Natural killer cell treated with Interleukin-12 subunit alpha and Interleukin-12 subunit beta and Interleukin-15 and Interleukin-18, amount 100 ng/mL, for 72 hours (primary cell): Measurements from ENCODE around the gene FMOD. TPM values are rescaled to one million over a fixed set of nuclear protein-coding genes. Genes with fewer than 3 reads are reported as not detected.

Experiments used
- ATAC-seq, 2 donors: fragments of 150-1000 bp; cut with Tn5 transposase in 1 of 2; sonication (Bioruptor Pico), chemical (Tn5 transposase) in 1 of 2; 2 replicates each; pipeline ENCODE4 v1.10.0; 2021
- DNase-seq: peaks from one replicate; pipeline ENCODE4 v3.0.0; 2022; ENCODE audit warnings: low spot score
- H3K27ac Mint-ChIP-seq, 2 donors: 1 replicate in 1 of 2; 2 replicates in 1 of 2; pipeline ENCODE4 v1.8.0; 2022; ENCODE audit warnings: mixed read lengths in 2 of 2, mild to moderate bottlenecking in 1 of 2, moderate library complexity in 1 of 2
- H3K27me3 Mint-ChIP-seq, 2 donors: 1 replicate in 1 of 2; 2 replicates in 1 of 2; pipeline ENCODE4 v1.8.0; 2022; ENCODE audit warnings: mixed read lengths in 2 of 2
- H3K36me3 Mint-ChIP-seq: one replicate; pipeline ENCODE4 v1.8.0; 2022; ENCODE audit warnings: mixed read lengths
- H3K4me1 Mint-ChIP-seq, 2 donors: 1 replicate in 1 of 2; 2 replicates in 1 of 2; pipeline ENCODE4 v1.8.0; 2022; ENCODE audit warnings: low read depth in 2 of 2, mixed read lengths in 2 of 2, mild to moderate bottlenecking in 1 of 2
- H3K4me3 Mint-ChIP-seq: one replicate; pipeline ENCODE4 v1.8.0; 2022; ENCODE audit warnings: mixed read lengths
- H3K9me3 Mint-ChIP-seq: 2 replicates; pipeline ENCODE4 v1.8.0; 2022; ENCODE audit warnings: mixed read lengths
- total RNA-seq, 2 donors: library from RNA; stranded (reverse); gene quantifications; one replicate each; pipeline ENCODE4 v1.2.3, GENCODE V29; 2022

Gene FMOD
- not detected for total RNA-seq

DNA sequence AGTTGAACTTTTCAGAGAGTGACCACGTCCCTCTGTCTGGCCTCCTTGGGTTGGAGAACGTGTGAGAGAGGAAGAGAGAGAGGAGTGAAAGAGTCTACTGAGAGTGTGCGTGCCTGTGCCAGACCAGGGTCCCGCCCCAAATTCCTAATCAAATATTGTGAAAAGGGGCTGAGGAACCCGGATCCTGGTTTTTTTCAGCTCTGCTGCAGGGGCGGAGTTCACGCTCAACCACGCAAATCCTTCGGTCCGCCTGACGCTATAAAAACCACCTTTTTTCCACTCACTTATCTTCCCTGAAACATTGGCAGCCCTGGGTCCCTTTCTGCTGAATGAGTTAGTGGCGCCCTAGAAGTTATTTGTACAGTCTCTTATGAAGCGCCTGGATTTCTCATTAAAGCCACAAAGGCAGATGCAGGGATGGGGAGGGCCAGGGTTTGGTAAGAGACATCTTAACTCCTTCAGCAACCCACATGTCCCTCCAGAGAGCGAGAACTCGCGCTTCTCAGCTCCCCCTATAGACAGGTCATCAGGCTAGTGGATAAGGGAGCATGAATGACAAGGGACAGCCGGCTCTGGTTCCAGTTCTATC lies at the start of gene FMOD:
Gene FMOD (minus strand): TSS at position 86 of the 589 bp plus-strand sequence. CDS start 2,852 bp downstream, outside the sequence.
- no peak for DNase-seq
- Mint-ChIP-seq H3K27me3 (peaks cover 44% of the 10 kb centered on the region in 2 donors), H3K9me3 (no peaks in the 10 kb centered on the region), H3K36me3 (no peaks in the 10 kb centered on the region), H3K27ac (peak within 1 kb of the TSS in 1 of 2 donors; percentile 31), H3K4me1 (peaks cover 6 to 11% of the 10 kb centered on the region in 2 donors), H3K4me3 (peak within 1 kb of the TSS; percentile 13)
- ATAC-seq, result no peak

DNA sequence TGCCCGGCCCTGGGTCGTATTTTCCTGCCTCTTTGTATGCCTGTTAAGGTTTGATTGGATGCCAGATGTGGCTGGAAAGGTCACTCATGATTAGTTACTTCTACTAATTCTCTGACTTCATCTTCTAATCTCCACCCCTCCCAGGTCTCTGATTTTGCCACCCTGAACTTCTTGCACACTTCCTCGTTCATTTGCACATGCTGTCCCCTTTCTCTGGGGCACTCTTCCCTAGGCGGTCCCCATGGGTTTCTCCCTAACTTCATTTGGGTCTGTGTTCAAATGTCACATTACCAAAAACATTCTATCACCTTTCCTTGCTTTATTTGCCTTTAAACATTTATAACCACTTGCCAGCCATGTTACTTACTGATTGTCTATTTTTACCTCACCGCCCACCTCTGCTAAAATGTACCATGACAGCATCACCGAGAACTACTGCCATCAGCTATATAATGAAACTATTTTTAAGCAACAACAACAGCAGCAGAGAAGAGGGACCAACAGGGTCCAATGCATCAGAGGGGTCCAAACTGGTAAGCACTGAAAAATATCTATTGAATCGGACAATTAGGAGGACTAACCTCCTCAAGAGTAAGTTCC lies 45.8 kb upstream of the FMOD start:
- H3K27me3 Mint-ChIP-seq, result peaks cover 32 to 52% of the 10 kb centered on the region in 2 donors
- H3K9me3 Mint-ChIP-seq, result no peaks in the 10 kb centered on the region
- no peaks in the 10 kb centered on the region for H3K4me1 Mint-ChIP-seq
- H3K36me3 Mint-ChIP-seq, result no peaks in the 10 kb centered on the region
- DNase-seq, result no peak
- H3K27ac Mint-ChIP-seq, result no peak overlapping the region
- no peak overlapping the region for H3K4me3 Mint-ChIP-seq
- no peak for ATAC-seq

DNA sequence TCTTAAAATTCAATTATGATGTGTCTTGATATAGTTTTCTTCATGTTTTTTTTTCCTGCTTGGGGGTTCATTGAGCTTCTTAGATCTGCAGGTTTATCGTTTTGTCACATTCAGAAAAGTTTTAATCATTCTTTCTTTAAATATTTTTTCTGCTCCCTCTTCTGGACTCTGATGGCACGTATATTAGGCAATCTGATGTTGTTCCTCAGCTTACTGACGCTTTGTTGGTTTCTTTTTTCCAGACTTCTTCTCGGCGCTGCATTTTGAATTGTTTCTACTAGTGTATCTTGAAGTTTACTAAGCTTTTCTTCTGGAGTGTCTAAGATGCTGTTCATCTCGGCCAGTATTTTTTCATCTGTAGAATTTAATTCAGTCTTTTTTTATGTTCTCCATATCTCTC lies 44.8 kb upstream of the FMOD start:
- no peak overlapping the region for H3K27ac Mint-ChIP-seq
- H3K27me3 Mint-ChIP-seq, result peaks cover 31 to 49% of the 10 kb centered on the region in 2 donors
- no peaks in the 10 kb centered on the region for H3K4me1 Mint-ChIP-seq
- ATAC-seq (no peak), DNase-seq (no peak)
- H3K36me3 Mint-ChIP-seq, result no peaks in the 10 kb centered on the region
- no peaks in the 10 kb centered on the region for H3K9me3 Mint-ChIP-seq
- H3K4me3 Mint-ChIP-seq, result no peak overlapping the region

DNA sequence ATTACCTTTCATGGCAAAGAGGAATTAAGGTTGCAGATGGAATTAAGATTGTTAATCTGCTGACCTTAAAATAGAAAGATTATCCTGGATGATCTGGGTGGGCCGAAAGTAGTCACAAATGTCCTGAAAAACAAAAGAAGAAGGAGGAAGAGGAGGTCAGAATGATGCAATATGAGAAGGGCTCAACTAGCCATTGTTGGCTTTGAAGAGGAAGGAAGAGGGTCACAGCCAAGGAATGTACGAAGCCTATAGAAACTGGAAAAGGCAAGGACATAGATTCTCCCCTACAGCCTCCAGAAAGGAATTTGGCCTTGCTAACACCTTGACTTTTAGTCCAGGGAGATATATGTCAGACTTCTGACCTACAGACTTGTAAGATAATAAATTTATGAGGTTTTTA lies 39.4 kb upstream of the FMOD start:
- no peak overlapping the region for H3K27ac Mint-ChIP-seq
- DNase-seq (no peak), ATAC-seq (no peak)
- no peaks in the 10 kb centered on the region for H3K4me1 Mint-ChIP-seq
- H3K27me3 Mint-ChIP-seq, result peaks cover 30 to 39% of the 10 kb centered on the region in 2 donors
- H3K4me3 Mint-ChIP-seq, result no peak overlapping the region
- no peaks in the 10 kb centered on the region for H3K9me3 Mint-ChIP-seq
- H3K36me3 Mint-ChIP-seq, result no peaks in the 10 kb centered on the region

GRCh38 chr1:203388683-203389082 lies 37.8 kb upstream of the FMOD start:
- Mint-ChIP-seq H3K36me3 (no peaks in the 10 kb centered on the region), H3K4me3 (no peak overlapping the region), H3K27ac (no peak overlapping the region), H3K27me3 (peaks cover 33 to 40% of the 10 kb centered on the region in 2 donors), H3K9me3 (no peaks in the 10 kb centered on the region), H3K4me1 (no peaks in the 10 kb centered on the region)
- ATAC-seq (no peak), DNase-seq (no peak)

- H3K27ac Mint-ChIP-seq, result no peak overlapping the region
- no peak overlapping the region for H3K4me3 Mint-ChIP-seq
- no peaks in the 10 kb centered on the region for H3K9me3 Mint-ChIP-seq
- no peaks in the 10 kb centered on the region for H3K36me3 Mint-ChIP-seq
- ATAC-seq (no peak), DNase-seq (no peak)
- H3K27me3 Mint-ChIP-seq, result peaks cover 29 to 35% of the 10 kb centered on the region in 2 donors
- H3K4me1 Mint-ChIP-seq, result no peaks in the 10 kb centered on the region
These were observed 31.1 kb upstream of the FMOD start for GRCh38 chr1:203382026-203382425.

- no peaks in the 10 kb centered on the region for H3K36me3 Mint-ChIP-seq
- no peak overlapping the region for H3K4me3 Mint-ChIP-seq
- H3K27me3 Mint-ChIP-seq, result peaks cover 29 to 35% of the 10 kb centered on the region in 2 donors
- H3K27ac Mint-ChIP-seq, result no peak overlapping the region
- no peaks in the 10 kb centered on the region for H3K4me1 Mint-ChIP-seq
- no peak for ATAC-seq
- DNase-seq, result no peak
- no peaks in the 10 kb centered on the region for H3K9me3 Mint-ChIP-seq
These were observed 30.3 kb upstream of the FMOD start for GRCh38 chr1:203381151-203381751.

DNA sequence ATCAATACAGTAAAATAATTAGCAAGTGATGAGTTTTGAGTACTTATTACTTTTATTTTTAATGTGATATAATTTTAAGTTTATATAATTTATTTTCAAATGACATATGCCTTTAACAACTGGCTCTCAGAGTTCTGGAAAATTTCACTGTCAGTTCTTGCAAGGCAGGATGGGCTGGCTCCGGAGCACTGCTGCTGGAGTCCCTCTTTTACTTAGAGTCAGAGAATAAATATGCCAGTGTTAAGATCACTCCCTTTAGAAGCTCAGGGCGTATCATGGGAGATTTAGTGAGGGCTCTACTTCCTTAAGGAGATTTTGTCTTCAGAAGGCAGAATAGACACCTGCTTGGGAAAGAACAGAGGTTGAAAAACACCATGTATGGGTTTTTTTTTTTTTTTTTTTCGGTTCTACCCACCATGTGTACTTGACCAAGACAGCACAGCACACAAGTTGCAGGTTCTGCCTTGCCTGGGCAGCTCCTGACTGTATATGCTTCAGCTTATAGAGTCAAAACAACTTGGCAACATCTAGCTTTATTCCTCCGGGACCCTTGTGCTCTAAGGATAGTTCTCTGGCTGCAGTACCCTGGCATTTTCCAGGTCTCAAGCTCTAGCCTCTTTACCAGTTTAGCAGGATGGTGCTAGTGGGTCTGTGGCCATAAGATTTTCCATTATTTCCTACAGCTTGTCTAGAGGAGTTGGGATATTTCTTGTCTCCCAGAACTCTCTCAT lies 29.7 kb upstream of the FMOD start:
- Mint-ChIP-seq H3K27ac (no peak overlapping the region), H3K27me3 (peaks cover 28 to 33% of the 10 kb centered on the region in 2 donors), H3K4me3 (no peak overlapping the region), H3K9me3 (no peaks in the 10 kb centered on the region), H3K4me1 (no peaks in the 10 kb centered on the region), H3K36me3 (no peaks in the 10 kb centered on the region)
- DNase-seq (no peak), ATAC-seq (no peak)

DNA sequence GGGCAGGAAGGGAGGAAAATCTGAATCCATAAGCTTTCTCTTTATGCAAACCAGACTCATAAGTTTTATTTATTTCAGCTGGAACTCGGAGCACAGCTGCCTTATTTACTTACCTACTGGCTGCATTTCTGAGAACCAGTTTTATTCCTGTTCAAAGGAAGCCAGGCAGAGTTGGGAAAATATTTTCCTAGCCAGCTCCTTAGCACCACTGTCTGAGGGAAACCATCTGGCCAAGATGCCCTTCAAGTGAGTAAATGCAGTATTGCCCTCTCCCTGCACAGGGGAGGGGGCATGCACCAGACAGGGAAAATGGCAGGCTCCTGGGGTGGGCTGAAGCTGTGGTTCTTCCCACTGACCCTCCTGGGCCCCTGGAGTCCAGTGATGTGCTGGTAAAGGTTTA lies 28.9 kb upstream of the FMOD start:
- Mint-ChIP-seq H3K27ac (no peak overlapping the region), H3K36me3 (no peaks in the 10 kb centered on the region), H3K4me1 (no peaks in the 10 kb centered on the region), H3K27me3 (peaks cover 26 to 28% of the 10 kb centered on the region in 2 donors), H3K9me3 (no peaks in the 10 kb centered on the region), H3K4me3 (no peak overlapping the region)
- DNase-seq, result no peak
- no peak for ATAC-seq

DNA sequence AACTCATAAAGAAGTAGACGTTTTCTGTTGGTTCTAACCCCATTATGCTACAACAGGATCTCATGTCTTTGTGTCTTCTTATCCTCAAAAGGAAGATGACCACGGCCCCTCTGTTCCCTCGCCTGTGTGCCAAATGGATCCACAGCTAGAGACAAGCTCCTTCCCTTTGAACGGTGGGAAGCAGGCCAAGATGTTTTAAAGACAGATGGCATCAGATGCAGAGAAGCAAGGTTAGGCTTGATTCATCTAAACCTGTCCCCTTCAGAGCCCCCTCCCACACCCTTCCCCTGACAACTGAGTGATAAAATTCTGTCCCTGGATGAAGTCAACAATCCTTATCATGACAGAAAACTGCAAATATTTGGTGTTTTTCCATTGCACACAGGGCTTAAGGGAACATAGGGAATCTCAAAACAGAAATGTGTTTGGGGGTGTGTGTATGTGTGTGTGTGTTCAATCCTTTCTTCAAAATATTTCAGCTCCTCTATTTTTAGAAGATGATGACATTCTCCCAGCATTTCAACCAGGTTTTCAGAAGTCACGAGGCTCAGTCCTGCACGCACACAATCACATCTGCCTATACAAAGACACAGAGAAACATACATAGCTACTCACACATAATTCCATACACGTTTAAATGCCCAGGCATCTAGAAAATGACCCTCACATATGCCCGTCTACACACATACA lies 27.8 kb upstream of the FMOD start:
- no peak for ATAC-seq
- Mint-ChIP-seq H3K27me3 (peaks cover 22 to 23% of the 10 kb centered on the region in 2 donors), H3K36me3 (no peaks in the 10 kb centered on the region), H3K4me3 (no peak overlapping the region), H3K9me3 (no peaks in the 10 kb centered on the region), H3K27ac (no peak overlapping the region), H3K4me1 (no peaks in the 10 kb centered on the region)
- no peak for DNase-seq

DNA sequence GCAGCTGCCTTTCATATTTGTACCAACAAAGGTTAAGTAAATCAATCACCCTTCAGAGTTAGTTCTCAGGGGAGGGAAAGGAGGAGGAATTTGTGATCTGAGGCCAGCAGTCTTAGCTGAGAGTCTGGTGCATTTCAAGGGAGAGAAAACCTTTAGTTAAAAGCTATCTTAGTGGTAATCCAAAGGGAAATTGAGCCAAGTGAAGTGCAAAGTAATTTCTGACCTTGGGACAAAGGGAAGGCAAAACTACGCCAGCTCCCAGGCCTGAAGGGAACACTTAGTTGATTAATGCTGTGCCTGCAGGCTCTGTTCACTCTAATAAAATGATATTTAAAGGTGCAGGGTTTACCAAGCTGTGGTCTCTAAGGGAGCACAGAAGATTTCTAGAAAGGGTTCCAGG lies 23.1 kb upstream of the FMOD start:
- DNase-seq, result no peak
- Mint-ChIP-seq H3K36me3 (no peaks in the 10 kb centered on the region), H3K9me3 (no peaks in the 10 kb centered on the region), H3K4me1 (no peaks in the 10 kb centered on the region), H3K27me3 (peaks cover 7 to 9% of the 10 kb centered on the region in 2 donors), H3K4me3 (no peak overlapping the region), H3K27ac (no peak overlapping the region)
- no peak for ATAC-seq

- ATAC-seq (no peak), DNase-seq (no peak)
- Mint-ChIP-seq H3K36me3 (no peaks in the 10 kb centered on the region), H3K27me3 (peaks cover 7 to 9% of the 10 kb centered on the region in 2 donors), H3K27ac (no peak overlapping the region), H3K9me3 (no peaks in the 10 kb centered on the region), H3K4me1 (no peaks in the 10 kb centered on the region), H3K4me3 (no peak overlapping the region)
These were observed 22.1 kb upstream of the FMOD start for GRCh38 chr1:203373002-203373401.

- peaks cover 7 to 9% of the 10 kb centered on the region in 2 donors for H3K27me3 Mint-ChIP-seq
- H3K4me1 Mint-ChIP-seq, result no peaks in the 10 kb centered on the region
- H3K9me3 Mint-ChIP-seq, result no peaks in the 10 kb centered on the region
- DNase-seq (no peak), ATAC-seq (peak in 1 of 2 donors; percentile 37)
- H3K36me3 Mint-ChIP-seq, result no peaks in the 10 kb centered on the region
- no peak overlapping the region for H3K4me3 Mint-ChIP-seq
- no peak overlapping the region for H3K27ac Mint-ChIP-seq
These were observed 20.4 kb upstream of the FMOD start for GRCh38 chr1:203371288-203371687.
